Peyer's patch (tissue), 4 donors: Measurements from ENCODE around the gene PDXP. TPM values are rescaled to one million over a fixed set of nuclear protein-coding genes. Genes with fewer than 3 reads are reported as not detected.
"Not testable (repeated sequence)": the region's sequence is repeated elsewhere in the genome, so short reads cannot be mapped to it uniquely, and the experiment has no call there.

Experiments used
- DNase-seq, 3 donors: peaks; one replicate each; pipeline ENCODE4 v3.0.0-alpha.2; 2017 to 2019
- H3K27ac ChIP-seq, 4 donors: fragments of 200-600 bp; sonication (generic); one replicate each; pipeline ENCODE4 v1.5.1; 2016 to 2019
- H3K27me3 ChIP-seq, 2 donors: fragments of 200-600 bp; sonication (generic); one replicate each; pipeline ENCODE4 v1.5.1; 2019
- H3K36me3 ChIP-seq, 3 donors: fragments of 200-600 bp; sonication (generic); one replicate each; pipeline ENCODE4 v1.5.1; 2016 to 2019
- H3K4me1 ChIP-seq, 4 donors: fragments of 200-600 bp; sonication (generic); one replicate each; pipeline ENCODE4 v1.5.1; 2016 to 2019
- H3K4me3 ChIP-seq, 4 donors: fragments of 200-600 bp; sonication (generic); 1 replicate in 3 of 4; 2 replicates in 1 of 4; pipeline ENCODE4 v1.5.1; 2016 to 2019; ENCODE audit warnings: mild to moderate bottlenecking in 1 of 4
- H3K9me3 ChIP-seq, 4 donors: fragments of 200-600 bp; sonication (generic); one replicate each; pipeline ENCODE4 v1.5.1; 2016 to 2019; ENCODE audit warnings: mild to moderate bottlenecking in 1 of 4
- CTCF ChIP-seq, 6 experiments: fragments of 450-650 bp in 4 of 6; fragments of 200-600 bp in 2 of 6; sonication (generic) in 1 of 6; IDR thresholded peaks; one replicate each; pipeline ENCODE4 v1.5.1; 2017 to 2019; ENCODE audit warnings: antibody characterized with exemption in 6 of 6, mild to moderate bottlenecking in 3 of 6, moderate library complexity in 1 of 6
- POLR2A ChIP-seq, 2 donors: fragments of 450-650 bp; IDR thresholded peaks; one replicate each; pipeline ENCODE4 v1.5.1; 2017; ENCODE audit warnings: antibody characterized with exemption in 2 of 2, mild to moderate bottlenecking in 2 of 2, moderate library complexity in 2 of 2
- total RNA-seq, 4 donors: library from RNA; depleted of rRNA; stranded (reverse); fragments of >200 nt; gene quantifications; one replicate each; pipeline ENCODE4 v1.1.0, GENCODE V29; 2016

Gene PDXP
- total RNA-seq, 4 donors from 2014 or later, result 19.0 to 146 (median 111) TPM

- Histone ChIP-seq H3K9me3 (no peaks in the 10 kb centered on the region), H3K36me3 (peaks cover 0 to 65% (median 0%) of the 10 kb centered on the region in 3 donors), H3K4me3 (no peak overlapping the region), H3K27ac (no peak overlapping the region), H3K4me1 (peaks cover 0 to 30% (median 4%) of the 10 kb centered on the region in 4 donors), H3K27me3 (no peaks in the 10 kb centered on the region)
- TF ChIP-seq CTCF (IDR thresholded peaks at IDR 0.05), result no peak
- TF ChIP-seq POLR2A (IDR thresholded peaks at IDR 0.05), result no peak
- DNase-seq, result no peak
Observed at GRCh38 chr22:37692627-37693285, 34.2 kb downstream of the PDXP start.

GRCh38 chr22:37694131-37694530 lies 35.6 kb downstream of the PDXP start:
- DNase-seq, H3K27me3 ChIP-seq, H3K27ac ChIP-seq, H3K9me3 ChIP-seq, H3K4me3 ChIP-seq: not testable (repeated sequence)
- Histone ChIP-seq H3K36me3 (peaks cover 0 to 54% (median 0%) of the 10 kb centered on the region in 3 donors), H3K4me1 (peaks cover 0 to 17% (median under 1%) of the 10 kb centered on the region in 4 donors)

DNA sequence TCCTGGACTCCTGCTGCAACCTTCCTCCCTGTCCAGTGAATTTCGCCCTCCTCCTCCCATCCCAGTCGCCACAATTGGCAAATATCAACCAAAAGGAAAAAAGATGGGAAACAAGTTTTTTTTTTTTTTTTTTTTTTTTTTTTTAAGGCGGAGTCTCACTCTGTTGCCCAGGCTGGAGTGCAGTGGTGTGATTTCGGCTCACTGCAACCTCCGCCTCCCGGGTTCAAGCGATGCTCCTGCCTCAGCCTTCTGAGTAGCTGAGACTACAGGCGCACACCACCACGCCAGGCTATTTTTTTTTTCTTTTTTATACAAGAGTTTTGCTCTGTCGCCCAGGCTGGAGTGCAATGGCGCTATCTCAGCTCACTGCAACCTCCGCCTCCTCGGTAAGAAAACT lies 37.7 kb downstream of the PDXP start:
- Histone ChIP-seq H3K36me3 (peaks cover 0 to 36% (median 0%) of the 10 kb centered on the region in 3 donors), H3K4me1 (peaks cover 0 to 13% (median 0%) of the 10 kb centered on the region in 4 donors), H3K4me3 (peak overlapping the region in 1 of 4 donors; percentile 22), H3K27ac (peak overlapping the region in 1 of 4 donors; percentile 23)
- not testable (repeated sequence) for H3K9me3 ChIP-seq, H3K27me3 ChIP-seq, DNase-seq

DNA sequence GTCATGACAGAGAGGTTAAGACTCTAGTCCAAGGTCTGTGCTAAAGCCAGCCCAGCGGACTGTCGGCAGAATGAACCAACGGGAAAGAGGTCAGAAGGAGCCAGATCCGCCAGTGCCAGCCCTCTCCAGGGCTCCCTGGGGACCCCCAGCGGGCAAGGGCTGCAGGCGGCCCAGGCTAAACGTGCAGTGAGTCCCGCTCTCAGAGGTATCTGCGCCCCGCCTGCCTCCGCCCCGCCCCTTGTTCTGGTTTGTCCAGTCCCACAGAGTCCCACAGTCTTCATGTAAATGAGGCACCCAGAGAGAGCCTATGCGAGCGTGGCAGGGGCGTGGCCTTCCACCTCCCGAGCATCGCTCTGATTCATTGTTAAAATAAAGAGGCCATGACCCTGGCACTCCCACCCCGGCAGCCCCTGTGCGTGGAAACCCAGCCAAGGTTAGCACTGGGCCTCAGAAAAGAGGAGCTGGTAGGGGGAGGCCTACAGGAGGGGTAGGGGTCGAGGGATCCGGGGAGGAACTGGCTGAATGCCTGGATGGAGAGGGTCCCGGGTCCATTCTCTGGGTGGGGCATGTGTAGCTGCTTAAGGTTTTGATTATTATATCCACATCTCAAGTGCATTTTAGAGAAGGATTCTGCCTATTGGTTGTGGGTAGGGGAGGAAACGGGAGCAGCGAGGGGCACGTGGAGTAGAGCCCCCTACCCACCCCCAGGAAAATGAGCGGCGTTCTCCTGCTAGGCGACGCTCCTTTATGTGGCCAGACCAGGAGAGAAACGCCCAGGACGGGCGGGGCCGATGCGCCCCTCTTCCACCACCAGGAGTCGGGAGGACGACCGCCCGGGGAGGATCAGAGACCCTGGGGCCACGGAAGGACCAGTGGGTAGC lies 38.4 kb downstream of the PDXP start, which contains the start of gene TRIOBP:
Gene TRIOBP, plus strand, starts transcription at position 392 of the 881 bp plus-strand sequence. CDS start 4,318 bp downstream, outside the sequence.
- Histone ChIP-seq H3K27ac (peak within 1 kb of the TSS in 1 of 4 donors; percentile 23), H3K9me3 (no peaks in the 10 kb centered on the region), H3K4me3 (peak within 1 kb of the TSS in 1 of 4 donors; percentile 22), H3K36me3 (peaks cover 0 to 30% (median 0%) of the 10 kb centered on the region in 3 donors), H3K27me3 (no peaks in the 10 kb centered on the region), H3K4me1 (peaks cover 0 to 13% (median 0%) of the 10 kb centered on the region in 4 donors)
- TF ChIP-seq CTCF (IDR thresholded peaks at IDR 0.05) (peak in 3 of 6 experiments; percentile 53 to 59 (median 55)), POLR2A (IDR thresholded peaks at IDR 0.05) (no peak)
- peak; percentile 71 to 96 (median 94) for DNase-seq

- Histone ChIP-seq H3K36me3 (peaks cover 0 to 24% (median 0%) of the 10 kb centered on the region in 3 donors), H3K27me3 (no peaks in the 10 kb centered on the region), H3K27ac (no peak overlapping the region), H3K4me3 (no peak overlapping the region), H3K4me1 (peaks cover 0 to 13% (median 0%) of the 10 kb centered on the region in 4 donors), H3K9me3 (no peaks in the 10 kb centered on the region)
- no peak for DNase-seq
- no peak for TF ChIP-seq CTCF (IDR thresholded peaks at IDR 0.05)
- TF ChIP-seq POLR2A (IDR thresholded peaks at IDR 0.05), result no peak
Observed at GRCh38 chr22:37697538-37697835, 39.0 kb downstream of the PDXP start.

- DNase-seq, result no peak
- TF ChIP-seq POLR2A (IDR thresholded peaks at IDR 0.05), result no peak
- TF ChIP-seq CTCF (IDR thresholded peaks at IDR 0.05), result no peak
- Histone ChIP-seq H3K4me3 (no peak overlapping the region), H3K4me1 (peaks cover 0 to 4% (median 0%) of the 10 kb centered on the region in 4 donors), H3K9me3 (no peaks in the 10 kb centered on the region), H3K27ac (no peak overlapping the region), H3K27me3 (no peaks in the 10 kb centered on the region), H3K36me3 (no peaks in the 10 kb centered on the region)
Observed at GRCh38 chr22:37701141-37701786, 42.7 kb downstream of the PDXP start.
